ENCODE data around the gene TMED1.
A peak's percentile ranks its signal among the peaks of the same experiment; 100 is the strongest.

The TMED1 gene

DNA sequence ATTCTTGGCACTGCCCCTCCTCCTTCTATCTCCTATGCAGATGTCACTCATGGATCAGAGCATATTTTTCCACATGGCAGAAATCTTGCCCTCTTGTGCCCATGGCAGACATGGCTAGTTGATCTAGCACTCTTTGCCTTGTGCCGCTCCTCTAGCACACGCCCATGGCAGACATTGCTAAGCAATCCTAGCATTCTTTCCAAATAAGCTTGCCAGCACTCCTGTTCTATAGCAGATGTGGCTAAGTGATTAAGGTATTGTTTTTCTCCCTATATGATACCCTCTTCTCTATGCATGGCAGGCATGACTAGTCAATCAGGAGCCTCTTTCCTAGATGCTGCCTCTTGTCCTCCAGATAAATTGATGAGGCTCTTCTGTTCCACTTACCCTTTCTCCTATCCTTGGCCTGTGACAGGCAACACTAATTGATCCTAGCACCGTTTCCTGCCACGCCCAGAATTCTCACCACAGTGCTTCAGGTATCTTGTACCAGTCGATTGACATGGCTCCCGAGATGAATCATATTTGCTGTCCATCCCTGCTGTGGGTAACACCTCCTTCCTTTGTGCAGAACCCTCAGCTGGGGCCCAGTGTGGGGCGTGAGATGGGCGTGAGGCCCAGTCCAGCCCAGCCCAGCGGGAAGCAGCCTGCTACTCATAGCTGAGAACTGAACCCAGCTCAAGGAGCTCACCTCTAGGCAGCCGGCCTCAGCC, 26.9 kb downstream of the TMED1 start:
- in situ Hi-C loops (cut with HindIII; ENCODE audit: low sequenced_read_pairs) = no loop called here
- H3K4me3 ChIP-seq (ENCODE audit: low read depth, low read length) = no peak overlapping the region
- TF ChIP-seq, protein P1, sequence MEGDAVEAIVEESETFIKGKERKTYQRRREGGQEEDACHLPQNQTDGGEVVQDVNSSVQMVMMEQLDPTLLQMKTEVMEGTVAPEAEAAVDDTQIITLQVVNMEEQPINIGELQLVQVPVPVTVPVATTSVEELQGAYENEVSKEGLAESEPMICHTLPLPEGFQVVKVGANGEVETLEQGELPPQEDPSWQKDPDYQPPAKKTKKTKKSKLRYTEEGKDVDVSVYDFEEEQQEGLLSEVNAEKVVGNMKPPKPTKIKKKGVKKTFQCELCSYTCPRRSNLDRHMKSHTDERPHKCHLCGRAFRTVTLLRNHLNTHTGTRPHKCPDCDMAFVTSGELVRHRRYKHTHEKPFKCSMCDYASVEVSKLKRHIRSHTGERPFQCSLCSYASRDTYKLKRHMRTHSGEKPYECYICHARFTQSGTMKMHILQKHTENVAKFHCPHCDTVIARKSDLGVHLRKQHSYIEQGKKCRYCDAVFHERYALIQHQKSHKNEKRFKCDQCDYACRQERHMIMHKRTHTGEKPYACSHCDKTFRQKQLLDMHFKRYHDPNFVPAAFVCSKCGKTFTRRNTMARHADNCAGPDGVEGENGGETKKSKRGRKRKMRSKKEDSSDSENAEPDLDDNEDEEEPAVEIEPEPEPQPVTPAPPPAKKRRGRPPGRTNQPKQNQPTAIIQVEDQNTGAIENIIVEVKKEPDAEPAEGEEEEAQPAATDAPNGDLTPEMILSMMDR (IDR thresholded peaks at IDR 0.05; ENCODE audit: low read depth, low read length, missing control alignments) = no peak
- DNase-seq (ENCODE audit: low read depth) = peak; percentile 53

DNA sequence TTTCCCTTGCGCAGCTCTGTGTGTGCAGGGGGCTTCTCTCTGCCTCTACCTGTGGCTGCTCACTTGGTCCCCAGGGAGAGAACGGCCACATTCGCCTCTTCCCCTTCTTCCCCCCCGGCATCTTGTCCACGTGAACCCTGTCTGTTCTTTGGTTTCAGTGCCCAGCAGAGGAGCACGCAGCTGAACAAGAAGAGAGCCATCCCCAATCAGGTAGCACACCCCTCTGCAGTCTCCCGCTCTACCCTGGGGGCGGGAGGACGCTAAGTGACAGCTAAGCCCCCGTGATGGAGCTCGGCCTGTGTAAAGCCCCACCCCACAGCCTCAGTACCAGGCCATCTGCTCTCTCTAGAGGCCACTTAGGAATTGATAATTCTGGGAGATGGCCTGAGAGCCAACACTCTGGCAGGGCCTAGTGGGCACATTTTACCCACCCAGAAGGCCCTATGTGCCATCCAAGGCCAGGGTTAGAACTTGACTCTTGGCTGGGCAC, 30.2 kb downstream of the TMED1 start:
- TF ChIP-seq, protein P1 (IDR thresholded peaks at IDR 0.05; ENCODE audit: low read depth, low read length, missing control alignments) = no peak
- in situ Hi-C loops (cut with HindIII; ENCODE audit: low sequenced_read_pairs) = no loop called here
- no peak for DNase-seq (ENCODE audit: low read depth)

DNA sequence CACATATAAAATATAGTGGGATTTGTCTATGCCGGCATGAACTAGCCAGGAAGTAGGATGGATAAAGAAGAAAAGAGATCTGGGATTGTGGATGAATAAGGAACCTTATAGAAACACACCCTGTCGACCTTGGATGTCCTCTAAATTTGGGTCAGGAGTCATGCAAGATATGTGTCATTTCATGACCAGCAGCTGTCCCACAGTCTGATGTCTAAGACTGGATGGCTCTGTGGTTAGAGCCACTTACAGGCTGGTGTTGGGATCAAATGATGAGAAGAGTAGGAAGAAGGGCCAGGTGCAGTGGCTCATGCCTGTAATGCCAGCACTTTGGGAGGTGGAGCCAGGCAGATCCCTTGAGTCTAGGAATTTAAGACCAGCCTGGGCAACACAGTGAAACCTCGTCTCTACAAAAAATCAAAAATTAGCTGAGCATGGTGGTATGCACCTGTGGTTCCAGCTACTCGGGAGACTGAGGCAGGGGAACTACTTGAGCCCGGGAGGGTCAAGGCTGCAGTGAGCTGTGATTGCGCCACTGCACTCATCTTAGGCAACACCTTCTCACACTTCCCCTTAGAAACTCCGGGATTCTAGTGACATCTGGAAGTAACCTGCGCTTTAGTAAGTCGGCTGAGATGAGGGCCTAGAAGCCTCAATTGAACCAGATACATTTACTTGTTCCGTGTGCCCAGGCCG, 30.8 kb downstream of the TMED1 start:
- TF ChIP-seq, protein P1 (IDR thresholded peaks at IDR 0.05; ENCODE audit: low read depth, low read length, missing control alignments) = no peak
- in situ Hi-C loops (cut with HindIII; ENCODE audit: low sequenced_read_pairs) = no loop called here
- no peak for DNase-seq (ENCODE audit: low read depth)
- no peak overlapping the region for H3K4me3 ChIP-seq (ENCODE audit: low read depth, low read length)

More for the DNA sequence above, 30.2 kb downstream of the TMED1 start:
- H3K4me3 ChIP-seq (ENCODE audit: low read depth, low read length) = no peak overlapping the region

DNA sequence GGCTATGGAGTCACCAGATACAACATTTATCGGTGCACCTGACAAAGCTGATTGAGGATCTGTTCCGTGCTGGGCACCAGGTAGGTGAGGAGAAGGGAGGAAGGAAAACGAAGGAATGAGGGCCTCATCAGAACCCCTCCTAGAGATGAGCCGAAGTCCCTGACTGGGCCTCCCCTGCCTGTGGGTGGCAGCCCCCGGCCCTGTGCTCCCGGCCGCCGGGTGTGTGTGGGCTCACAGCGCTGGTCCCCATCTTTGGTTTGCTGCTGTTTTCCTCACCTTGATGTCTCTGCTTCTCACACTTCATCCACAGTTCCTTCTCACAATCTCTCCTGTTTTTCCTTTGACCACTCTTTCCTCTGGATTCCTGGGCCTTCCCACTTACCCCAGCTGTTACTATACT, 32.8 kb downstream of the TMED1 start:
- H3K4me3 ChIP-seq (ENCODE audit: low read depth, low read length) = no peak overlapping the region
- TF ChIP-seq, protein P1 (IDR thresholded peaks at IDR 0.05; ENCODE audit: low read depth, low read length, missing control alignments) = no peak
- DNase-seq (ENCODE audit: low read depth) = no peak
- in situ Hi-C loops (cut with HindIII; ENCODE audit: low sequenced_read_pairs) = no loop called here

DNA sequence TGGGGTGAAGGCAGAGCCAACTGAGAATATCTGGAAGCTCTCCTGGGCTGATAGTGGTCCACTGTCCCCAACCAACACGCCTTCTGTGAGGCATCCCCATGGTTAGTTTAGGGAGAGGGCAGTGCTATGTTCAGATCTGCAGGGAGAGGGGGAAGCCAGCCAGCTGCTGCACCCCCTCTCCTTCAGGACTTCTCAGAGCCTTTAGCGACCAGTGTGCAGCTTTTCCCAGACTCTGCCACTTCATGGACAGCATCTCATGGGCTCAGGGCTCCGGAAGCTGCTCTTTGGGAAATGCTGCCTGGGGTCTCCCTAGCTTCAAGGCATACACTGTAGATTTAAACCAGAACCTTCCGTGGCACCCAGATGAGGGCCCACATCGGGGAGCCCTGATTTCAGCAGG, 33.5 kb downstream of the TMED1 start:
- no peak for DNase-seq (ENCODE audit: low read depth)
- in situ Hi-C loops (cut with HindIII; ENCODE audit: low sequenced_read_pairs) = no loop called here
- no peak overlapping the region for H3K4me3 ChIP-seq (ENCODE audit: low read depth, low read length)
- TF ChIP-seq, protein P1 (IDR thresholded peaks at IDR 0.05; ENCODE audit: low read depth, low read length, missing control alignments) = no peak

GRCh38 chr19:10800488-10800887, 35.5 kb downstream of the TMED1 start:
- no peak overlapping the region for H3K4me3 ChIP-seq (ENCODE audit: low read depth, low read length)
- in situ Hi-C loops (cut with HindIII; ENCODE audit: low sequenced_read_pairs) = no loop called here
- TF ChIP-seq, protein P1 (IDR thresholded peaks at IDR 0.05; ENCODE audit: low read depth, low read length, missing control alignments) = no peak
- DNase-seq (ENCODE audit: low read depth) = no peak

All from astrocyte of the cerebellum (primary cell).